HG03442 (cell line): ENCODE data around the gene RETSAT.

Experiments used
- ATAC-seq: cut with Tn5 transposase; IDR thresholded peaks from one replicate; pipeline ENCODE4 v1.9.1; 2021; ENCODE audit warnings: mild to moderate bottlenecking, moderate library complexity; ENCODE audit not compliant: unreplicated experiment

The RETSAT gene

GRCh38 chr2:85309699-85310321 is 44.5 kb downstream of the RETSAT start:
- no peak for ATAC-seq

- no peak for ATAC-seq
These were observed 45.3 kb downstream of the RETSAT start for GRCh38 chr2:85308896-85309555.

GRCh38 chr2:85308201-85308600 is 46.1 kb downstream of the RETSAT start:
- no peak for ATAC-seq

- ATAC-seq: no peak
These were observed 46.8 kb downstream of the RETSAT start for GRCh38 chr2:85307527-85307897.

- no peak for ATAC-seq
These were observed 50.4 kb downstream of the RETSAT start for GRCh38 chr2:85303780-85304531.

- ATAC-seq: no peak
These were observed 52.2 kb downstream of the RETSAT start for GRCh38 chr2:85302121-85302520.
